ENCODE results near the gene RHOA.

The RHOA gene

GRCh38 chr3:49358217-49358883, 53.4 kb downstream of the RHOA start, which contains the start of gene GPX1 (continued):
- TF ChIP-seq, protein P1, sequence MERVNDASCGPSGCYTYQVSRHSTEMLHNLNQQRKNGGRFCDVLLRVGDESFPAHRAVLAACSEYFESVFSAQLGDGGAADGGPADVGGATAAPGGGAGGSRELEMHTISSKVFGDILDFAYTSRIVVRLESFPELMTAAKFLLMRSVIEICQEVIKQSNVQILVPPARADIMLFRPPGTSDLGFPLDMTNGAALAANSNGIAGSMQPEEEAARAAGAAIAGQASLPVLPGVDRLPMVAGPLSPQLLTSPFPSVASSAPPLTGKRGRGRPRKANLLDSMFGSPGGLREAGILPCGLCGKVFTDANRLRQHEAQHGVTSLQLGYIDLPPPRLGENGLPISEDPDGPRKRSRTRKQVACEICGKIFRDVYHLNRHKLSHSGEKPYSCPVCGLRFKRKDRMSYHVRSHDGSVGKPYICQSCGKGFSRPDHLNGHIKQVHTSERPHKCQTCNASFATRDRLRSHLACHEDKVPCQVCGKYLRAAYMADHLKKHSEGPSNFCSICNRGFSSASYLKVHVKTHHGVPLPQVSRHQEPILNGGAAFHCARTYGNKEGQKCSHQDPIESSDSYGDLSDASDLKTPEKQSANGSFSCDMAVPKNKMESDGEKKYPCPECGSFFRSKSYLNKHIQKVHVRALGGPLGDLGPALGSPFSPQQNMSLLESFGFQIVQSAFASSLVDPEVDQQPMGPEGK (tag by site-specific recombination; IDR thresholded peaks at IDR 0.05), result peak; percentile 93
- TF ChIP-seq HOXA7 (CRISPR knock-in tag; IDR thresholded peaks at IDR 0.05; ENCODE audit: borderline replicate concordance) (no peak), ZNF404 (tag by site-specific recombination; IDR thresholded peaks at IDR 0.05) (no peak), ZNF157 (tag by site-specific recombination; IDR thresholded peaks at IDR 0.05) (no peak), ZNF121 (tag by site-specific recombination; IDR thresholded peaks at IDR 0.05) (no peak), ZNF639 (tag by site-specific recombination; IDR thresholded peaks at IDR 0.05) (peak; percentile 56; the same call in 1 of the 2 replicates), ZNF596 (tag by site-specific recombination; IDR thresholded peaks at IDR 0.05) (no peak), ZNF747 (tag by site-specific recombination; IDR thresholded peaks at IDR 0.05) (no peak), ZSCAN30 (tag by site-specific recombination; IDR thresholded peaks at IDR 0.05) (peak; percentile 76), AEBP2 (tag by site-specific recombination; IDR thresholded peaks at IDR 0.05; ENCODE audit: borderline replicate concordance) (no peak), HIC1 (tag by site-specific recombination; IDR thresholded peaks at IDR 0.05) (peak; percentile 67), MZF1 (tag by site-specific recombination; IDR thresholded peaks at IDR 0.05; ENCODE audit: borderline replicate concordance) (0 out of 2 replicates have a peak, but pooled peaks have one; percentile 39), ZNF391 (tag by site-specific recombination; IDR thresholded peaks at IDR 0.05; ENCODE audit: borderline replicate concordance, low read depth) (no peak), REST (tag by site-specific recombination; IDR thresholded peaks at IDR 0.05) (no peak), SP2 (tag by site-specific recombination; IDR thresholded peaks at IDR 0.05) (peak; percentile 81), GLIS1 (tag by site-specific recombination; IDR thresholded peaks at IDR 0.05) (peak; percentile 34; the same call in 1 of the 2 replicates), ZNF629 (tag by site-specific recombination; IDR thresholded peaks at IDR 0.05) (peak; percentile 75), ZNF132 (tag by site-specific recombination; IDR thresholded peaks at IDR 0.05; ENCODE audit: borderline replicate concordance) (no peak), ZNF280C (tag by site-specific recombination; IDR thresholded peaks at IDR 0.05) (no peak), ZNF791 (tag by site-specific recombination; IDR thresholded peaks at IDR 0.05) (no peak), ZNF548 (tag by site-specific recombination; IDR thresholded peaks at IDR 0.05) (no peak), OVOL3 (tag by site-specific recombination; IDR thresholded peaks at IDR 0.05) (no peak), ZNF571 (tag by site-specific recombination; IDR thresholded peaks at IDR 0.05) (no peak), ZNF223 (tag by site-specific recombination; IDR thresholded peaks at IDR 0.05) (0 out of 2 replicates have a peak, but pooled peaks have one; percentile 55)
- TF ChIP-seq, protein P2, sequence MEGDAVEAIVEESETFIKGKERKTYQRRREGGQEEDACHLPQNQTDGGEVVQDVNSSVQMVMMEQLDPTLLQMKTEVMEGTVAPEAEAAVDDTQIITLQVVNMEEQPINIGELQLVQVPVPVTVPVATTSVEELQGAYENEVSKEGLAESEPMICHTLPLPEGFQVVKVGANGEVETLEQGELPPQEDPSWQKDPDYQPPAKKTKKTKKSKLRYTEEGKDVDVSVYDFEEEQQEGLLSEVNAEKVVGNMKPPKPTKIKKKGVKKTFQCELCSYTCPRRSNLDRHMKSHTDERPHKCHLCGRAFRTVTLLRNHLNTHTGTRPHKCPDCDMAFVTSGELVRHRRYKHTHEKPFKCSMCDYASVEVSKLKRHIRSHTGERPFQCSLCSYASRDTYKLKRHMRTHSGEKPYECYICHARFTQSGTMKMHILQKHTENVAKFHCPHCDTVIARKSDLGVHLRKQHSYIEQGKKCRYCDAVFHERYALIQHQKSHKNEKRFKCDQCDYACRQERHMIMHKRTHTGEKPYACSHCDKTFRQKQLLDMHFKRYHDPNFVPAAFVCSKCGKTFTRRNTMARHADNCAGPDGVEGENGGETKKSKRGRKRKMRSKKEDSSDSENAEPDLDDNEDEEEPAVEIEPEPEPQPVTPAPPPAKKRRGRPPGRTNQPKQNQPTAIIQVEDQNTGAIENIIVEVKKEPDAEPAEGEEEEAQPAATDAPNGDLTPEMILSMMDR (tag by site-specific recombination; IDR thresholded peaks at IDR 0.05), result 0 out of 2 replicates have a peak, but pooled peaks have one; percentile 6

Data from HEK293 (cell line).